ENCODE data around the gene TNS4. TPM values are rescaled to one million over a fixed set of nuclear protein-coding genes. Genes with fewer than 3 reads are reported as not detected.

The TNS4 gene
- total and polyA plus RNA-seq, 2 of the 4 experiments (the other 2 are of a cell fraction): not detected

GRCh38 chr17:40499551-40500189, 1.8 kb downstream of the TNS4 start:
- H3K36me3 ChIP-seq (ENCODE audit: control insufficient read depth, insufficient read depth, low read length): no peaks in the 10 kb centered on the region
- DNase-seq (peak; percentile 60), ATAC-seq (ENCODE audit: low read depth) (peak; percentile 97)
- H2BK20ac ChIP-seq (ENCODE audit: low read depth, low read length): peak overlapping the region; percentile 97
- no peaks in the 10 kb centered on the region for H3K27me3 ChIP-seq (ENCODE audit: control insufficient read depth, insufficient read depth, low read length)
- H2BK5ac ChIP-seq (ENCODE audit: low read depth, low read length, poor library complexity, severe bottlenecking): peak overlapping the region; percentile 64
- in situ Hi-C loops (cut with MboI; ENCODE audit: low sequenced_read_pairs) (no loop called here), intact Hi-C loops (cut with micrococcal nuclease) (loop anchor here (1.0 kb wide), 1 partner anchor 13 kb away; no protein-coding TSS in a partner anchor), dilution Hi-C loops (cut with HindIII; ENCODE audit: low sequenced_read_pairs, unreplicated experiment) (no loop called here)
- peak overlapping the region; percentile 99 for H3K14ac ChIP-seq (replicated peaks; ENCODE audit: low read depth, low read length)
- WGBS, 2 experiments (ENCODE audit: extremely low coverage in 2 of 2, insufficient read length in 1 of 2): 19% methylated on average over 6 of the region's 17 CpGs; no CpG with 5 or more reads in 1 of the 2 experiments
- peak overlapping the region; percentile 39; the same call in 1 of the 2 replicates for H3K56ac ChIP-seq (ENCODE audit: extremely low read depth, insufficient read depth, low read length)
- ChIA-PET CTCF (interaction anchor here (0.5 to 1.0 kb wide), 2 partner anchors 17 to 483 kb away, joined by 3 read pairs; no protein-coding TSS in a partner anchor), POLR2A (ENCODE audit: unreplicated experiment) (interaction anchor here (0.6 to 1.2 kb wide), 2 partner anchors 13 to 23 kb away, joined by 3 to 4 read pairs; no protein-coding TSS in a partner anchor)
- no peak overlapping the region for H3K4me3 ChIP-seq (ENCODE audit: insufficient read depth, low read depth, low read length)
- H3K9ac ChIP-seq (ENCODE audit: low read depth, low read length): peak overlapping the region; percentile 49
- peaks cover 0 to 6% of the 10 kb centered on the region in 2 experiments; a peak in 1 of 4 replicates for H3K79me1 ChIP-seq (ENCODE audit: low read depth in 1 of 2, low read length in 2 of 2)
- peak overlapping the region; percentile 87 for H4K5ac ChIP-seq (ENCODE audit: low read depth, low read length)
- peak overlapping the region; percentile 97 for H4K91ac ChIP-seq (ENCODE audit: insufficient read depth, low read depth, low read length)
- peak overlapping the region; percentile 88 for H2BK15ac ChIP-seq (ENCODE audit: low read depth, low read length)
- H3K27ac ChIP-seq (ENCODE audit: insufficient read depth, low read length): peak overlapping the region; percentile 71
- H3K4ac ChIP-seq (ENCODE audit: low read depth, low read length): peak overlapping the region; percentile 99
- peak overlapping the region; percentile 83 for H2AK9ac ChIP-seq (replicated peaks; ENCODE audit: low read depth, low read length, poor library complexity)
- H3K18ac ChIP-seq (ENCODE audit: low read depth, low read length): peak overlapping the region; percentile 66
- peaks cover 19% of the 10 kb centered on the region for H3K4me1 ChIP-seq (ENCODE audit: control insufficient read depth, insufficient read depth, low read length)
- H2AK5ac ChIP-seq (ENCODE audit: low read depth, low read length): peak overlapping the region; percentile 95
- TF ChIP-seq MAZ (IDR thresholded peaks at IDR 0.05; ENCODE audit: borderline replicate concordance, low read depth, low read length) (peak; percentile 21; the same call in 1 of the 2 replicates), RAD21 (IDR thresholded peaks at IDR 0.05; ENCODE audit: low read length) (no peak; the same call in 1 of the 2 replicates), CTCF (conservative IDR thresholded peaks at IDR 0.05; ENCODE audit: low read depth, low read length) (no peak), MXI1 (IDR thresholded peaks at IDR 0.05; ENCODE audit: borderline replicate concordance, low read depth, low read length) (no peak)
- H2BK120ac ChIP-seq (ENCODE audit: low read depth, low read length): peak overlapping the region; percentile 97
- H4K8ac ChIP-seq (ENCODE audit: low read depth in 2 of 2, low read length in 2 of 2): peak overlapping the region; percentile 99
- H3K9me1 ChIP-seq (ENCODE audit: insufficient read depth, low read length): peaks cover 10% of the 10 kb centered on the region
- peak overlapping the region; percentile 93 for H3K23ac ChIP-seq (ENCODE audit: low read depth, low read length)
- no peaks in the 10 kb centered on the region; the same call in 1 of the 2 replicates for H3K9me3 ChIP-seq (ENCODE audit: control insufficient read depth, insufficient read depth, low read length)
- BruUV-seq (replicated peaks): no TSS peak
- peak overlapping the region; percentile 94 for H2AFZ ChIP-seq (replicated peaks; ENCODE audit: low read length, poor library complexity)
- no peaks in the 10 kb centered on the region for H4K20me1 ChIP-seq (ENCODE audit: insufficient read depth, low read length)
- peak overlapping the region; percentile 31 for H3K4me2 ChIP-seq (ENCODE audit: low read depth, low read length)
